Endodermal cell (in vitro differentiated cells): ENCODE data around the gene ECSCR. TPM values are rescaled to one million over a fixed set of nuclear protein-coding genes. Genes with fewer than 3 reads are reported as not detected.

ENCODE experiments used
- DNase-seq: peaks from one replicate; pipeline ENCODE4 v3.0.0-alpha.2; 2017
- H3K27ac ChIP-seq: 2 replicates; pipeline ENCODE4 v1.5.1; 2013; ENCODE audit warnings: mild to moderate bottlenecking, low read depth, low read length, moderate library complexity
- H3K27me3 ChIP-seq: 2 replicates; pipeline ENCODE4 v1.6.1; 2013; ENCODE audit warnings: mild to moderate bottlenecking, low read length, moderate library complexity; ENCODE audit not compliant: insufficient read depth, control insufficient read depth, poor library complexity, severe bottlenecking
- H3K36me3 ChIP-seq: 2 replicates; pipeline ENCODE4 v1.7.0; 2013; ENCODE audit warnings: mild to moderate bottlenecking, low read length, moderate library complexity; ENCODE audit not compliant: control insufficient read depth, insufficient read depth
- H3K4me1 ChIP-seq: one replicate; pipeline ENCODE4 v1.7.0; 2013; ENCODE audit warnings: low read length; ENCODE audit not compliant: control insufficient read depth, insufficient read depth
- H3K4me3 ChIP-seq: 2 replicates; pipeline ENCODE4 v1.5.1; 2013; ENCODE audit warnings: mild to moderate bottlenecking, low read length, moderate library complexity
- H3K9ac ChIP-seq: 2 replicates; pipeline ENCODE4 v1.6.1; 2013; ENCODE audit warnings: mild to moderate bottlenecking, low read length, moderate library complexity; ENCODE audit not compliant: poor library complexity, severe bottlenecking; ENCODE audit errors: extremely low read depth
- H3K9me3 ChIP-seq: 2 replicates; pipeline ENCODE4 v1.6.1; 2013; ENCODE audit warnings: mild to moderate bottlenecking, low read length, moderate library complexity; ENCODE audit not compliant: control insufficient read depth
- H3K27ac Mint-ChIP-seq: 2 replicates; pipeline ENCODE4 v1.8.0; 2020; ENCODE audit warnings: mixed read lengths
- H3K27me3 Mint-ChIP-seq: 2 replicates; pipeline ENCODE4 v1.8.0; 2021; ENCODE audit warnings: mild to moderate bottlenecking, mixed read lengths; ENCODE audit not compliant: insufficient read depth
- H3K36me3 Mint-ChIP-seq: 2 replicates; pipeline ENCODE4 v1.8.0; 2020; ENCODE audit warnings: low read depth, mixed read lengths
- H3K4me1 Mint-ChIP-seq: 2 replicates; pipeline ENCODE4 v1.8.0; 2020; ENCODE audit warnings: mixed read lengths
- H3K4me3 Mint-ChIP-seq: 2 replicates; pipeline ENCODE4 v1.8.0; 2020; ENCODE audit warnings: mild to moderate bottlenecking, moderate library complexity, mixed read lengths
- H3K9me3 Mint-ChIP-seq: 2 replicates; pipeline ENCODE4 v1.8.0; 2020; ENCODE audit warnings: mild to moderate bottlenecking, mixed read lengths
- CTCF ChIP-seq: fragments of 200-600 bp; sonication (generic); conservative IDR thresholded peaks from 2 replicates; pipeline ENCODE4 v1.5.0; 2021; ENCODE audit warnings: antibody characterized with exemption, mild to moderate bottlenecking
- WGBS, 2 experiments: methylation state at CpG; one replicate each; pipeline versions ENCODE4 v1.1.5 to v1.1.7; 2013; ENCODE audit warnings: missing lambda C conversion rate in 2 of 2, mixed read lengths in 1 of 2; ENCODE audit not compliant: insufficient coverage in 1 of 2, insufficient read length in 1 of 2; 5-methylcytosine and 5-hydroxymethylcytosine counted together
- total RNA-seq, 2 donors: library from RNA; stranded (reverse); fragmentation: NEBNext Ultra II Directional in 1 of 2; extraction: Animal tissue kit (Norgen Biotek cat#: 25700) in 1 of 2; gene quantifications; 2 replicates in 1 of 2; 3 replicates in 1 of 2; pipeline ENCODE4 v1.2.1, GENCODE V29; 2021

Gene ECSCR
- total RNA-seq, 2 donors from 2014 or later = 0.62 TPM; not detected in 1

GRCh38 chr5:139458580-139459407, 3.7 kb downstream of the ECSCR start:
- H3K27ac Mint-ChIP-seq = no peak overlapping the region

GRCh38 chr5:139457653-139458306, 4.8 kb downstream of the ECSCR start:
- Mint-ChIP-seq H3K27me3 (no peaks in the 10 kb centered on the region), H3K4me3 (no peak overlapping the region), H3K4me1 (peaks cover 27% of the 10 kb centered on the region), H3K27ac (no peak overlapping the region), H3K9me3 (no peaks in the 10 kb centered on the region), H3K36me3 (no peaks in the 10 kb centered on the region)
- 92 to 100% methylated on average over 2 to 5 of the region's 5 CpGs for WGBS, 2 experiments
- DNase-seq = no peak
- Histone ChIP-seq H3K27me3 (no peaks in the 10 kb centered on the region), H3K4me3 (no peak overlapping the region), H3K27ac (no peak overlapping the region), H3K9ac (no peak overlapping the region), H3K4me1 (peaks cover 13% of the 10 kb centered on the region), H3K9me3 (no peaks in the 10 kb centered on the region), H3K36me3 (no peaks in the 10 kb centered on the region)
- no peak for TF ChIP-seq CTCF

More at GRCh38 chr5:139458580-139459407, 3.7 kb downstream of the ECSCR start:
- Mint-ChIP-seq H3K4me1 (peaks cover 29% of the 10 kb centered on the region), H3K27me3 (no peaks in the 10 kb centered on the region), H3K36me3 (no peaks in the 10 kb centered on the region), H3K9me3 (no peaks in the 10 kb centered on the region), H3K4me3 (no peak overlapping the region)
- peak; percentile 54 for DNase-seq
- WGBS, 2 experiments = 82 to 84% methylated on average over 6 to 8 of the region's 8 CpGs
- no peak overlapping the region for H3K4me3 ChIP-seq
- H3K4me1 ChIP-seq = peaks cover 15% of the 10 kb centered on the region
- no peak overlapping the region for H3K27ac ChIP-seq
- H3K9me3 ChIP-seq = no peaks in the 10 kb centered on the region
- H3K36me3 ChIP-seq = no peaks in the 10 kb centered on the region
- no peak for TF ChIP-seq CTCF
- H3K27me3 ChIP-seq = no peaks in the 10 kb centered on the region
- H3K9ac ChIP-seq = no peak overlapping the region

GRCh38 chr5:139457241-139457640, 5.3 kb downstream of the ECSCR start:
- no peak for DNase-seq
- Histone ChIP-seq H3K4me1 (peaks cover 11% of the 10 kb centered on the region), H3K4me3 (no peak overlapping the region), H3K9me3 (no peaks in the 10 kb centered on the region), H3K27ac (no peak overlapping the region), H3K36me3 (no peaks in the 10 kb centered on the region), H3K9ac (no peak overlapping the region), H3K27me3 (no peaks in the 10 kb centered on the region)
- H3K9me3 Mint-ChIP-seq = no peaks in the 10 kb centered on the region
- no peak overlapping the region for H3K4me3 Mint-ChIP-seq
- H3K27me3 Mint-ChIP-seq = no peaks in the 10 kb centered on the region
- TF ChIP-seq CTCF = no peak
- no peak overlapping the region for H3K27ac Mint-ChIP-seq
- peaks cover 23% of the 10 kb centered on the region for H3K4me1 Mint-ChIP-seq
- no peaks in the 10 kb centered on the region for H3K36me3 Mint-ChIP-seq
- 91 to 100% methylated on average over 2 to 5 of the region's 5 CpGs for WGBS, 2 experiments
